SIG-M5 (cell line): ENCODE results near the gene CERS3.
A peak's percentile ranks its signal among the peaks of the same experiment; 100 is the strongest.

Source experiments
- DNase-seq: peaks from one replicate; lab custom pipeline; 2025; lab: John Stamatoyannopoulos, UW

Gene CERS3

GRCh38 chr15:100528833-100529428, at the start of gene CERS3:
TSS of gene CERS3 (minus strand) at chr15:100528950. CDS start at chr15:100501849, 27,101 bp downstream.
- DNase-seq = no peak

- no peak for DNase-seq
These were observed 44.8 kb upstream of the CERS3 start for GRCh38 chr15:100573526-100573925.

GRCh38 chr15:100572362-100572983, 43.7 kb upstream of the CERS3 start:
- DNase-seq = no peak

- no peak for DNase-seq
These were observed 42.9 kb upstream of the CERS3 start for GRCh38 chr15:100571592-100572167.

GRCh38 chr15:100570735-100571313, 42.1 kb upstream of the CERS3 start:
- DNase-seq = no peak

- DNase-seq = no peak
These were observed 41.5 kb upstream of the CERS3 start for GRCh38 chr15:100570275-100570674.

- DNase-seq = no peak
These were observed 40.6 kb upstream of the CERS3 start for GRCh38 chr15:100569391-100569790.

- DNase-seq = no peak
These were observed 38.3 kb upstream of the CERS3 start for GRCh38 chr15:100566850-100567628.

- DNase-seq = no peak
These were observed 36.8 kb upstream of the CERS3 start for GRCh38 chr15:100565591-100565990.

- no peak for DNase-seq
These were observed 31.6 kb upstream of the CERS3 start for GRCh38 chr15:100560323-100560722.

GRCh38 chr15:100559330-100559729, 30.6 kb upstream of the CERS3 start:
- no peak for DNase-seq

GRCh38 chr15:100558771-100559254, 30.1 kb upstream of the CERS3 start:
- DNase-seq = no peak

- no peak for DNase-seq
These were observed 24.7 kb upstream of the CERS3 start for GRCh38 chr15:100553468-100553867.

- DNase-seq = no peak
These were observed 19.2 kb upstream of the CERS3 start for GRCh38 chr15:100547961-100548360.

GRCh38 chr15:100544946-100545345, 16.2 kb upstream of the CERS3 start:
- DNase-seq = no peak

- DNase-seq = no peak
These were observed 15.6 kb upstream of the CERS3 start for GRCh38 chr15:100544338-100544841.

GRCh38 chr15:100542290-100542689, 13.5 kb upstream of the CERS3 start:
- no peak for DNase-seq

- peak; percentile 15 for DNase-seq
These were observed 8.6 kb upstream of the CERS3 start for GRCh38 chr15:100537331-100537730.

- DNase-seq = no peak
These were observed 8.0 kb upstream of the CERS3 start for GRCh38 chr15:100536733-100537132.

GRCh38 chr15:100533886-100534285, 5.1 kb upstream of the CERS3 start:
- DNase-seq = no peak

- DNase-seq = no peak
These were observed 3.1 kb upstream of the CERS3 start for GRCh38 chr15:100531823-100532327.

GRCh38 chr15:100531204-100531603, 2.5 kb upstream of the CERS3 start:
- DNase-seq = no peak
